MM.1S (cell line): Measurements from ENCODE around the gene ATP2B1.

Experiments
- CTCF ChIP-seq: fragments of 300-600 bp; sonication (generic); IDR thresholded peaks from 2 replicates; pipeline ENCODE4 v1.5.1; 2016; ENCODE audit warnings: antibody characterized with exemption, low read length, mixed read lengths
- EZH2phosphoT487 ChIP-seq: fragments of 300-600 bp; sonication (generic); IDR thresholded peaks from 2 replicates; pipeline ENCODE4 v1.6.1; 2018; ENCODE audit warnings: antibody characterized with exemption, low read length

GRCh38 chr12:89682284-89682683 lies 26.4 kb downstream of the ATP2B1 start:
- TF ChIP-seq CTCF (no peak), EZH2phosphoT487 (no peak)
